Astrocyte (in vitro differentiated cells and primary cell): ENCODE results near the gene ASCC3. TPM values are rescaled to one million over a fixed set of nuclear protein-coding genes. Genes with fewer than 3 reads are reported as not detected.

Source experiments
- DNase-seq: peaks from one replicate; pipeline ENCODE4 v3.0.0-alpha.2; 2010; ENCODE audit warnings: low read depth
- FAIRE-seq: peaks from 2 replicates; lab custom pipeline; 2011; peaks lifted over from hg19 to GRCh38; lab: Jason Lieb, UNC
- H2AFZ ChIP-seq: 2 replicates; pipeline ENCODE4 v1.6.0; 2012; ENCODE audit warnings: low read depth, low read length, inconsistent platforms
- H3K27ac ChIP-seq: 2 replicates; pipeline ENCODE4 v1.5.1; 2011; ENCODE audit warnings: low read depth, low read length, inconsistent platforms
- H3K27me3 ChIP-seq: 2 replicates; pipeline ENCODE4 v1.6.0; 2011; ENCODE audit warnings: low read length, inconsistent platforms; ENCODE audit not compliant: insufficient read depth
- H3K36me3 ChIP-seq: 2 replicates; pipeline ENCODE4 v1.5.1; 2011; ENCODE audit warnings: low read length, inconsistent platforms; ENCODE audit not compliant: insufficient read depth
- H3K4me1 ChIP-seq: 2 replicates; pipeline ENCODE4 v1.5.1; 2011; ENCODE audit warnings: low read length, inconsistent platforms; ENCODE audit not compliant: insufficient read depth
- H3K4me2 ChIP-seq: 2 replicates; pipeline ENCODE4 v1.6.0; 2012; ENCODE audit warnings: low read length, inconsistent platforms
- H3K4me3 ChIP-seq: 2 replicates; pipeline ENCODE4 v1.5.1; 2011; ENCODE audit warnings: low read depth, mild to moderate bottlenecking, low read length, inconsistent platforms; ENCODE audit not compliant: insufficient read depth
- H3K79me2 ChIP-seq: 2 replicates; pipeline ENCODE4 v1.6.0; 2012; ENCODE audit warnings: mild to moderate bottlenecking, low read length, inconsistent platforms; ENCODE audit not compliant: insufficient read depth
- H3K9ac ChIP-seq: 2 replicates; pipeline ENCODE4 v1.6.0; 2012; ENCODE audit warnings: mild to moderate bottlenecking, low read length, inconsistent platforms
- H3K9me3 ChIP-seq: 2 replicates; pipeline ENCODE4 v1.5.1; 2012; ENCODE audit warnings: low read depth, mild to moderate bottlenecking, low read length, inconsistent platforms; ENCODE audit not compliant: insufficient read depth
- H4K20me1 ChIP-seq: 2 replicates; pipeline ENCODE4 v1.6.0; 2012; ENCODE audit warnings: low read length, inconsistent platforms; ENCODE audit not compliant: insufficient read depth
- H3K27ac Mint-ChIP-seq: one replicate; pipeline ENCODE4 v1.8.0; 2021; ENCODE audit warnings: mild to moderate bottlenecking, mixed read lengths; ENCODE audit not compliant: unreplicated experiment
- H3K27me3 Mint-ChIP-seq: one replicate; pipeline ENCODE4 v1.8.0; 2021; ENCODE audit warnings: low read depth, mixed read lengths; ENCODE audit not compliant: unreplicated experiment
- H3K36me3 Mint-ChIP-seq: one replicate; pipeline ENCODE4 v1.8.0; 2021; ENCODE audit warnings: low read depth, mixed read lengths; ENCODE audit not compliant: unreplicated experiment
- H3K4me1 Mint-ChIP-seq: one replicate; pipeline ENCODE4 v1.8.0; 2021; ENCODE audit warnings: low read depth, mixed read lengths; ENCODE audit not compliant: unreplicated experiment
- H3K4me3 Mint-ChIP-seq: one replicate; pipeline ENCODE4 v1.8.0; 2021; ENCODE audit warnings: mild to moderate bottlenecking, moderate library complexity, mixed read lengths; ENCODE audit not compliant: unreplicated experiment
- H3K9me3 Mint-ChIP-seq: one replicate; pipeline ENCODE4 v1.8.0; 2021; ENCODE audit warnings: mild to moderate bottlenecking, mixed read lengths; ENCODE audit not compliant: unreplicated experiment
- CTCF ChIP-seq: IDR thresholded peaks from 2 replicates; pipeline ENCODE4 v1.5.1; 2011; ENCODE audit warnings: low read depth, mild to moderate bottlenecking, inconsistent platforms, low read length, moderate library complexity; ENCODE audit not compliant: insufficient read depth
- EZH2 ChIP-seq: IDR thresholded peaks from 2 replicates; pipeline ENCODE4 v1.6.1; 2012; ENCODE audit warnings: mild to moderate bottlenecking, low read length, inconsistent platforms; ENCODE audit not compliant: insufficient read depth
- total RNA-seq: library from RNA; stranded (reverse); gene quantifications from 2 replicates; pipeline ENCODE4 v1.2.1, GENCODE V29; 2021

Gene ASCC3
- total RNA-seq, 1 donor from 2014 or later, result 138 TPM

- Mint-ChIP-seq H3K36me3 (no peaks in the 10 kb centered on the region), H3K4me3 (no peak overlapping the region), H3K27ac (no peak overlapping the region), H3K4me1 (no peaks in the 10 kb centered on the region), H3K27me3 (peaks cover 60% of the 10 kb centered on the region), H3K9me3 (peaks cover 10% of the 10 kb centered on the region)
- H3K9ac ChIP-seq, result no peak overlapping the region
- H3K79me2 ChIP-seq, result no peaks in the 10 kb centered on the region
- H3K4me1 ChIP-seq, result peaks cover 3% of the 10 kb centered on the region
- H3K36me3 ChIP-seq, result no peaks in the 10 kb centered on the region
- H3K27me3 ChIP-seq, result peaks cover 100% of the 10 kb centered on the region
- FAIRE-seq (no peak), DNase-seq (no peak)
- TF ChIP-seq EZH2, result no peak
- TF ChIP-seq CTCF, result no peak
- no peak overlapping the region for H2AFZ ChIP-seq
- H3K4me3 ChIP-seq, result no peak overlapping the region
- no peaks in the 10 kb centered on the region for H3K9me3 ChIP-seq
- peaks cover 3% of the 10 kb centered on the region for H4K20me1 ChIP-seq
- H3K27ac ChIP-seq, result no peak overlapping the region
- H3K4me2 ChIP-seq, result no peak overlapping the region
These were observed 421.4 kb downstream of the ASCC3 start for GRCh38 chr6:100459592-100460184.

- Histone ChIP-seq H3K9me3 (no peaks in the 10 kb centered on the region), H4K20me1 (peaks cover 3% of the 10 kb centered on the region), H3K4me2 (no peak overlapping the region), H3K79me2 (no peaks in the 10 kb centered on the region), H3K9ac (no peak overlapping the region), H3K27me3 (peaks cover 100% of the 10 kb centered on the region), H3K4me3 (no peak overlapping the region), H3K4me1 (peaks cover 3% of the 10 kb centered on the region), H3K27ac (no peak overlapping the region), H3K36me3 (no peaks in the 10 kb centered on the region), H2AFZ (no peak overlapping the region)
- no peak overlapping the region for H3K27ac Mint-ChIP-seq
- TF ChIP-seq CTCF (no peak), EZH2 (no peak)
- FAIRE-seq (no peak), DNase-seq (no peak)
- H3K36me3 Mint-ChIP-seq, result no peaks in the 10 kb centered on the region
- peaks cover 10% of the 10 kb centered on the region for H3K9me3 Mint-ChIP-seq
- H3K4me3 Mint-ChIP-seq, result no peak overlapping the region
- peaks cover 56% of the 10 kb centered on the region for H3K27me3 Mint-ChIP-seq
- H3K4me1 Mint-ChIP-seq, result no peaks in the 10 kb centered on the region
These were observed 422.1 kb downstream of the ASCC3 start for GRCh38 chr6:100458841-100459591.
